ENCODE data around the gene CRIP2. TPM values are rescaled to one million over a fixed set of nuclear protein-coding genes. Genes with fewer than 3 reads are reported as not detected.

The CRIP2 gene
- total RNA-seq, 4 donors from 2014 or later, result 31.4 to 47.1 (median 38.8) TPM

DNA sequence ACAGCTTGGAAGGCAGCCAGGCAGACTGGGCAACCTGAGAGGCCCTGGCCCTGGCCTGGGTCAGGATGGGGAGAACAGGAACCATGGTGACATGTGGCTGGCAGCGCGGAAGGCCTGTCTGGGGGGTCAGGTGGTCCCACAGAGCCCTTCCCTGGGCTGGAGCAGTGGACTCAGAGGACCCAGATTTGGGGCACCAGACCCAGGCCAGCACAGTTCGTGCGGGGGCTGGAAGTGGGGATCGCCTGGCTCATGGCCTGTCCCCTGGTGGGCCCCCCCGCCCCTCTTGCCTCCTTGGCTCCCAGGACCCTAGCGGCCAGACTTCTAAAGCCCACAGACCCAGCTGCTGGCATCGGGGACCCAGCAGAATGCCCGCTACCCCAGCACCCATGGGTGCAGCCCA is 33.6 kb upstream of the CRIP2 start:
- intact Hi-C loops (cut with DNase I; ENCODE audit: low total_unique reads), result no loop called here
- ATAC-seq (no peak), DNase-seq (no peak)
- Histone ChIP-seq H3K4me3 (no peak overlapping the region), H3K4me1 (no peaks in the 10 kb centered on the region), H3K9me3 (no peaks in the 10 kb centered on the region), H3K36me3 (no peaks in the 10 kb centered on the region), H3K27me3 (no peaks in the 10 kb centered on the region), H3K27ac (no peak overlapping the region)
- TF ChIP-seq, protein P1, sequence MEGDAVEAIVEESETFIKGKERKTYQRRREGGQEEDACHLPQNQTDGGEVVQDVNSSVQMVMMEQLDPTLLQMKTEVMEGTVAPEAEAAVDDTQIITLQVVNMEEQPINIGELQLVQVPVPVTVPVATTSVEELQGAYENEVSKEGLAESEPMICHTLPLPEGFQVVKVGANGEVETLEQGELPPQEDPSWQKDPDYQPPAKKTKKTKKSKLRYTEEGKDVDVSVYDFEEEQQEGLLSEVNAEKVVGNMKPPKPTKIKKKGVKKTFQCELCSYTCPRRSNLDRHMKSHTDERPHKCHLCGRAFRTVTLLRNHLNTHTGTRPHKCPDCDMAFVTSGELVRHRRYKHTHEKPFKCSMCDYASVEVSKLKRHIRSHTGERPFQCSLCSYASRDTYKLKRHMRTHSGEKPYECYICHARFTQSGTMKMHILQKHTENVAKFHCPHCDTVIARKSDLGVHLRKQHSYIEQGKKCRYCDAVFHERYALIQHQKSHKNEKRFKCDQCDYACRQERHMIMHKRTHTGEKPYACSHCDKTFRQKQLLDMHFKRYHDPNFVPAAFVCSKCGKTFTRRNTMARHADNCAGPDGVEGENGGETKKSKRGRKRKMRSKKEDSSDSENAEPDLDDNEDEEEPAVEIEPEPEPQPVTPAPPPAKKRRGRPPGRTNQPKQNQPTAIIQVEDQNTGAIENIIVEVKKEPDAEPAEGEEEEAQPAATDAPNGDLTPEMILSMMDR (IDR thresholded peaks at IDR 0.05 in 4 of 5, conservative IDR thresholded peaks at IDR 0.05 in 1 of 5), result no peak
- TF ChIP-seq POLR2A (IDR thresholded peaks at IDR 0.05), result no peak
- in situ Hi-C loops (cut with MboI; ENCODE audit: low sequenced_read_pairs in 4 of 4), result no loop called here

DNA sequence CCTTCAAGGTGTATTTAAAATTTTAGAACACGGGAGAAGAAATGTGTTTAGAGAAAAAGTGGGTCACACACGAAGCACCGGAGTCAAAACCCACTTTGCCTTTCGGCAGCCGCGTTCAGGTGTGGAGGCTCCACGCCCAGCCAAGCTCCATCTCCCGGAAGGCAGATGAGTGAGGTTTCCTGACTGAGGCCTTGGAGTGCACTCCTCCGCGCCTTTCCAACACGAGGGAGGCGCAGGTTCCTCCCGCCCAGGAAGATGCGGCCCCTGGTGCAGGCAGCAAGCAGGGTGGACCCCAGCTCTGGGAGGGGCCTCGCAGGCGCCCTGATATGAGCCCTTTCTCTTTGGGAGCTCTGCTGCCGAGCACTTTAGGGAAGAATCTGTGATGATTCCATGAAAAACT is 32.5 kb upstream of the CRIP2 start:
- Histone ChIP-seq H3K27ac (no peak overlapping the region), H3K27me3 (no peaks in the 10 kb centered on the region), H3K4me1 (no peaks in the 10 kb centered on the region), H3K9me3 (no peaks in the 10 kb centered on the region), H3K36me3 (no peaks in the 10 kb centered on the region), H3K4me3 (no peak overlapping the region)
- in situ Hi-C loops (cut with MboI; ENCODE audit: low sequenced_read_pairs in 4 of 4) (no loop called here), intact Hi-C loops (cut with DNase I; ENCODE audit: low total_unique reads) (no loop called here)
- TF ChIP-seq, protein P1 (IDR thresholded peaks at IDR 0.05 in 4 of 5, conservative IDR thresholded peaks at IDR 0.05 in 1 of 5), result no peak
- no peak for TF ChIP-seq POLR2A (IDR thresholded peaks at IDR 0.05)
- ATAC-seq, result no peak
- no peak for DNase-seq

DNA sequence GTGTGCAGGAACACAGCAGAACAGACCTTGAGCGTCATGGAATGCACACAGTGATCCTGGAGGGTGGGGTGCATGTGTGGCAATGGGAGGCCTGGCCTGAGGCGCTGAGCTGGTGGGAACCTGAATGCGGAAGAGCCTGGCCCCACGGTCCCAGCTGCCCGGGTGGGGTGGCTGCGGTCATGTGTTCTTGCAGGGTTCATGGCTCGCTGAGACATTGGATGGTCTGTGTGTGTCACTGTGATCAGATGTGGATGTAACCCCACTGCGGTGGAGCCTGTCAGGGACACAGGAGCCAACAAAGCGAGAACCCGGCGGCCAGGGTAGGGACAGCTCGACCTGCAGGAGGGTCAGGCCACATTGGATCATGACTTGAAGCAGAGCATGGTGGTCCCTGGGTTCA is 31.8 kb upstream of the CRIP2 start:
- no peaks in the 10 kb centered on the region for H3K27me3 ChIP-seq
- no peak overlapping the region for H3K27ac ChIP-seq
- H3K36me3 ChIP-seq, result no peaks in the 10 kb centered on the region
- H3K4me1 ChIP-seq, result no peaks in the 10 kb centered on the region
- ATAC-seq (no peak), DNase-seq (no peak)
- intact Hi-C loops (cut with DNase I; ENCODE audit: low total_unique reads) (no loop called here), in situ Hi-C loops (cut with MboI; ENCODE audit: low sequenced_read_pairs in 4 of 4) (no loop called here)
- TF ChIP-seq POLR2A (IDR thresholded peaks at IDR 0.05), result no peak
- TF ChIP-seq, protein P1 (IDR thresholded peaks at IDR 0.05 in 4 of 5, conservative IDR thresholded peaks at IDR 0.05 in 1 of 5), result no peak
- H3K9me3 ChIP-seq, result no peaks in the 10 kb centered on the region
- no peak overlapping the region for H3K4me3 ChIP-seq

DNA sequence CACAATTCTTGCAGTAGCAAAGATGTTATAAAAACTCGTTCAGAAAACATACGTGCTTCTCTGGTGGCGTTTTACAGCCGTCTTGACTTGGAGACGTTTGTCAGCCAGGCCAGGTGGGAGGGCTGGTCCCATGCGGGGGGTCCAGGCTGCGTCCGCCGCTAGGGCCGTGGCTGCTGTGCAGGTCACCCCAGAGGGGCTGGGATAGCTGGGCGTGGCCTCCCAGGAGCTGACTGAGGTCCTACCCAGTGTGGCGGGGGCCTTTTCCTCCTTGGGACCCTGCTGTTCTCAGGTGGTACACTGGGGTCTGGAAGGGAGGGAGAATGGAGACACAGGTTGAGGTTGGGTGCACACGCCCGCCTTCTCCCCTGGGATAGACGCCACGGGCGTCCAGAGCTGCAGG is 29.8 kb upstream of the CRIP2 start:
- peaks cover 2 to 9% of the 10 kb centered on the region in 2 donors for H3K4me1 ChIP-seq

More for the DNA sequence above, 29.8 kb upstream of the CRIP2 start:
- ATAC-seq (no peak), DNase-seq (no peak)
- H3K36me3 ChIP-seq, result peaks cover 0 to 3% of the 10 kb centered on the region in 2 donors
- intact Hi-C loops (cut with DNase I; ENCODE audit: low total_unique reads) (no loop called here), in situ Hi-C loops (cut with MboI; ENCODE audit: low sequenced_read_pairs in 4 of 4) (no loop called here)
- no peak for TF ChIP-seq POLR2A (IDR thresholded peaks at IDR 0.05)
- TF ChIP-seq, protein P1 (IDR thresholded peaks at IDR 0.05 in 4 of 5, conservative IDR thresholded peaks at IDR 0.05 in 1 of 5), result no peak
- no peak overlapping the region for H3K4me3 ChIP-seq
- H3K9me3 ChIP-seq, result no peaks in the 10 kb centered on the region
- H3K27me3 ChIP-seq, result no peaks in the 10 kb centered on the region
- H3K27ac ChIP-seq, result no peak overlapping the region

Measured in gastrocnemius medialis (tissue), 4 donors.